ENCODE results near the gene IQSEC1. TPM values are rescaled to one million over a fixed set of nuclear protein-coding genes. Genes with fewer than 3 reads are reported as not detected.

Gene IQSEC1
- total RNA-seq, 1 experiment from 2014 or later = 13.0 TPM

DNA sequence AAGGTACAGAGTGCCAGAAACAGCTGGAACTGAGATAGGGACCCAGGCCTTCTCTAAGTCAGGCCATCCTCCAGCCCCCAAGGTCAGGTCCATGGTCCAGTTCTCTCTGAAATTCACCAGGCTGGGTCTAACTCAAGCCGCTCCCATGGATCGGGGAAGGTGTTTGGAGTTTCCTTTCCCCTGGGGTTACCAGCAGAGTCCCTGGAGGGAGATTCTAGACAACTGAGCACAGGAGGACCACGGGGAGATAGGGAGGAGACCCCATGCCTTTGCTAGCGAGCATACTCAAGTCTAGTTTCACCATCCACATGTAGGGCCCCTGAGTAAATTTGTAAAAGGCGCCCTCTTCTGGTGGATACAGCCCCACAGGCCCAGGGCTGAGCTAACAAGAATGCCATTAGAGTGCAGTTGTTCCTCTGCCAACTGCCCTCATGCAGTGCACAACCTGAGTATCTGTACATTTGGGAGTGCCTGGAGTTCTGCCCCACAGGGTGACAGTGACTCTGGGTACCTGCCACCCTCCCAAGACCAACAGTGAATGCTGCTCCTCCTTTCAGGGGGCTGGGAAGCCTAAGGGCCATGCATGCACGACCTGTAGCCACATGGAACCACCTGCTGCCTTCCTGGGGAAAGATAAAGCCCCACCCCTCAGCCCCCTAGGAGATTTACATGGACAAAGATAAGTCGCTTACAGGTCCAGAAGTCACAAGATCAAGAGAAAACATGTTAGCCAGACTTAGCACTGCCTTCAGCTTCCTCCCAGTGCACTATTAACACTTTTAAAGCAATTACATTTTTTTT lies 89.0 kb downstream of the IQSEC1 start:
- Histone ChIP-seq H3K27me3 (replicated peaks; ENCODE audit: insufficient read depth, low read depth, low read length, poor library complexity) (no peaks in the 10 kb centered on the region), H3K27ac (ENCODE audit: low read depth, low read length, poor library complexity, severe bottlenecking) (no peak overlapping the region), H3K4me3 (ENCODE audit: low read depth, low read length, poor library complexity, severe bottlenecking) (no peak overlapping the region), H3K36me3 (ENCODE audit: insufficient read depth, low read length, poor library complexity, severe bottlenecking) (no peaks in the 10 kb centered on the region), H3K4me1 (ENCODE audit: insufficient read depth, low read length, poor library complexity, severe bottlenecking) (no peaks in the 10 kb centered on the region), H3K9me3 (ENCODE audit: low read depth, low read length, poor library complexity, severe bottlenecking) (no peaks in the 10 kb centered on the region)
- peak; percentile 89 for TF ChIP-seq CTCF (conservative IDR thresholded peaks at IDR 0.05; ENCODE audit: low read depth, low read length)
- no peak for TF ChIP-seq EZH2 (IDR thresholded peaks at IDR 0.05; ENCODE audit: borderline replicate concordance, low read depth, low read length, poor library complexity, severe bottlenecking)
- POLR2A ChIA-PET (ENCODE audit: low non-redundant PET) = interaction anchor here (0.6 kb wide), 1 partner anchor 104 kb away, joined by 7 read pairs; no protein-coding TSS in a partner anchor
- intact Hi-C loops (cut with micrococcal nuclease; ENCODE audit: unreplicated experiment) = loop anchor here (2.0 kb wide), 1 partner anchor 115 kb away; no protein-coding TSS in a partner anchor
- peak; percentile 81 for DNase-seq (ENCODE audit: low spot score)
- BruUV-seq (replicated peaks) = no TSS peak
- CTCF ChIA-PET = interaction anchor here (0.5 to 1.0 kb wide), 7 partner anchors 11 to 1232 kb away, joined by 3 to 10 read pairs (median 4); no protein-coding TSS in a partner anchor

GRCh38 chr3:12983319-12983718 lies 89.9 kb downstream of the IQSEC1 start:
- CTCF ChIA-PET = no interaction called here
- Histone ChIP-seq H3K4me3 (ENCODE audit: low read depth, low read length, poor library complexity, severe bottlenecking) (no peak overlapping the region), H3K36me3 (ENCODE audit: insufficient read depth, low read length, poor library complexity, severe bottlenecking) (no peaks in the 10 kb centered on the region), H3K4me1 (ENCODE audit: insufficient read depth, low read length, poor library complexity, severe bottlenecking) (no peaks in the 10 kb centered on the region), H3K27ac (ENCODE audit: low read depth, low read length, poor library complexity, severe bottlenecking) (no peak overlapping the region), H3K27me3 (replicated peaks; ENCODE audit: insufficient read depth, low read depth, low read length, poor library complexity) (no peaks in the 10 kb centered on the region), H3K9me3 (ENCODE audit: low read depth, low read length, poor library complexity, severe bottlenecking) (no peaks in the 10 kb centered on the region)
- DNase-seq (ENCODE audit: low spot score) = no peak
- POLR2A ChIA-PET (ENCODE audit: low non-redundant PET) = no interaction called here
- TF ChIP-seq CTCF (conservative IDR thresholded peaks at IDR 0.05; ENCODE audit: low read depth, low read length) (no peak), EZH2 (IDR thresholded peaks at IDR 0.05; ENCODE audit: borderline replicate concordance, low read depth, low read length, poor library complexity, severe bottlenecking) (no peak)
- BruUV-seq (replicated peaks) = no TSS peak
- intact Hi-C loops (cut with micrococcal nuclease; ENCODE audit: unreplicated experiment) = no loop called here

DNA sequence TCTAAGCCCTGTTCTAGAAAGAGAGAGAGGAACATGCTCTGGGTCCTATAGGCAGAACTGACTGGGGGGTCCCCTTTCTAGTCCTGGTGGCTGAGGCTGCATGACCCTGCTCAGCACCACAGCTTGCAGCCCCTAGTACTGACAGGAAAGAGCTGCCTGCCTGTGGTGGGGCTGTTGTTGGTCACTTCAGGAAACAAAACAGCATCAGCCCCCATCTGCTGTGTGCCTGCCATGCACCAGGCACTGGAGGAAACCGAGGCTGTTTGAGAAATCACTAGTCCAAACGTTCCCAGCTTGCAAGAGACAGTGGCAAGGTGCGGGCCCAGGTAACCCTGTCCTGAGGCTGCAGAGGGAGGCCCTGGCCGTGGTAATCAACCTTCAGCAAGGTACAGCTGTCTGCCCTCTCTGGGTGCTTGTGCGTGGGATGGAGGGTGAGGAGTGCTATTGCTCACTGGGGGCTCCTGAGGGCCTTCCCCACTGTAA lies 90.6 kb downstream of the IQSEC1 start:
- DNase-seq (ENCODE audit: low spot score) = no peak
- H3K4me1 ChIP-seq (ENCODE audit: insufficient read depth, low read length, poor library complexity, severe bottlenecking) = no peaks in the 10 kb centered on the region
- ChIA-PET CTCF (no interaction called here), POLR2A (ENCODE audit: low non-redundant PET) (no interaction called here)
- H3K4me3 ChIP-seq (ENCODE audit: low read depth, low read length, poor library complexity, severe bottlenecking) = no peak overlapping the region
- BruUV-seq (replicated peaks) = no TSS peak
- H3K27me3 ChIP-seq (replicated peaks; ENCODE audit: insufficient read depth, low read depth, low read length, poor library complexity) = no peaks in the 10 kb centered on the region
- H3K36me3 ChIP-seq (ENCODE audit: insufficient read depth, low read length, poor library complexity, severe bottlenecking) = no peaks in the 10 kb centered on the region
- no peak overlapping the region for H3K27ac ChIP-seq (ENCODE audit: low read depth, low read length, poor library complexity, severe bottlenecking)
- no peaks in the 10 kb centered on the region for H3K9me3 ChIP-seq (ENCODE audit: low read depth, low read length, poor library complexity, severe bottlenecking)
- intact Hi-C loops (cut with micrococcal nuclease; ENCODE audit: unreplicated experiment) = no loop called here
- TF ChIP-seq CTCF (conservative IDR thresholded peaks at IDR 0.05; ENCODE audit: low read depth, low read length) = no peak
- TF ChIP-seq EZH2 (IDR thresholded peaks at IDR 0.05; ENCODE audit: borderline replicate concordance, low read depth, low read length, poor library complexity, severe bottlenecking) = no peak

Measured in A673 (cell line).